ENCODE results near the gene GPR55.
A peak's percentile ranks its signal among the peaks of the same experiment; 100 is the strongest.

GPR55 gene

DNA sequence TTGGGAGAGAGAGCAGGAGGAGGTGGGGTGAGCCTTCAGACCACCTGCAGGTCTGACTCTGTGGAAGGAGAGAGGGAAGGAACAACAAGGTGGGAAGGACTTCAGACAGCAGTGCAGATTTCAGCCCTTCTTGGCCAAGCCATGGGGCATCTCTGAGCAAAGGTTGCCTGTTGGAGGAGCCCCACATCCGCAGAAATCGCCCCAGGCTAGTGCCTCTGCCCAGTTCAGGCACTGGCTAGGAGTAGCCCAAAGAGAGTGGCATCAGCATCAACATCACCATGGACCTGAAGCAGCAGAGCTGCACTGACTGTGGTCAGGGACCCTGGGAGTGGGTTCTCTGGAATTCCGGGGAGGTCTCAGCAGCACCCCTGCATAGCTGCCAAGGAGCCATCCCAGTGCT, 10.2 kb downstream of the GPR55 start:
- DNase-seq = no peak

DNA sequence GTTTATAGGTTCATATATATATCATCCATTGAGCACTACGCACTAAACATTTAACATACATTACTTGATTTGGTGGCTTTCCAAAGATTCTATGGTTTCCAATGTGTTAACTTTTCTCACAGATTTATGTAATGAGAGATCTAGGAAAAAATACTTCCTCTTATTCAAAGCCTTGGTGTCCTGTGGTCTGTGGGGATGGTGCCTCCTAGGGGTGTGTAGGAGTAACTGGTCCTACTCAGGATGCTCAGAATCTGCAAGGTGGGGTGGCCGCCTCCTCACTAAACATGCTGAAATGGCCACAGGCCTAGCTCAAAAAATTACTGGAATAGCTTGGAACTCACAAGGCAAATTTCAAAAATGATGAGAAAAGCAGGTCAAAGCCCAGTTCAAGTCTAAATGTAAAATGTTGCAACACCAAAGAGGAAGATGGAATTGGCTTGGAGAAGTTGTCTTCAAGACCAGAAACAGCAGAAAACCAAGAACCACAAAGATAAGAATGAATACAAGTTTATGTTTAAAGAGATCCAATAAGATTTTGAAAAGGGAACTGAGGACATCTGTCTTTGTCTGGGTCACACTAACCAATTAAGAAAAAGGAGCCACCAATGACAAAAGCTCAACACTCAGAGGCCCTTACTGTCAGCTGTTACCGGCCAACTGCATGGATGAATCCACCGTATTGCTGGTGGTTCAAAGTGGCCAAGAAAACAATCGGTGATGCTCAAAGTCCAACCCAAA, 11.5 kb downstream of the GPR55 start:
- DNase-seq = no peak

DNA sequence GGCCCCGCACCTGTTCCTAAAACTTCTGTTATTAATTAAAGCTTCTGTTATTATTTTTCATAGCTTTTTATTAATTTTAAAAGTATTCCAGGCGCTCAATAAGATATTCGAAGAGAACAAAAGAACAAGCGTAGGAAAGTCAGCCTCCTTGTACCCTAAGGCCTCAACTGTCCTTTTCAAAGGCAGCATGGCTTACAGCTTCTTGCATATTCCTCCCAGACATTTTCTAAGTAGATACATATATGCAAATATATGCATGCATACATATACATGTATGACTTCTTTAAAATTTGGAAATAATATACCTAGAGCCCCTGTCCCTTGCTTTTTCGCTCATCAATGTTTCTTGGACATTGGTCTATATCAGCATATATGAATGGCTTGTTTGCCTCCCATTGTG, 12.3 kb downstream of the GPR55 start:
- no peak for DNase-seq

DNA sequence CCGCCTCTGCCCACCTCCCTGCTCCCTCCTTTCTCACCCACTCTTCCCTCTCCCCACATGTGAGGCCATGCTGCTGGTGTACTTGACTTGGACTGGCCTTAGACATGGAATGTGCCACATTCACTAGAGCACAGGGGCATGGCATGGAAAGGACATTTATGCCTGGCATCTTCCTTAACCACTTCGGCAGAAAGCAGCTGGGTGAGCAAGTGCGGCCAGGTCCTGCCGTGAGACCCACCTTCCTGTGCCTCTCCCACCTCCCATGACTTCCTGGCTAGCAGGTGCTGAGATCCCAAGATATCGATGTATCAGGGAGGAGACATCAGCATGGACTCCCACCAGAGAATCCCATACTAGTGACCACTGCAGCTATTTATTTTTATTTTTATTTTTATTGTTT, 13.0 kb downstream of the GPR55 start:
- DNase-seq = no peak

DNA sequence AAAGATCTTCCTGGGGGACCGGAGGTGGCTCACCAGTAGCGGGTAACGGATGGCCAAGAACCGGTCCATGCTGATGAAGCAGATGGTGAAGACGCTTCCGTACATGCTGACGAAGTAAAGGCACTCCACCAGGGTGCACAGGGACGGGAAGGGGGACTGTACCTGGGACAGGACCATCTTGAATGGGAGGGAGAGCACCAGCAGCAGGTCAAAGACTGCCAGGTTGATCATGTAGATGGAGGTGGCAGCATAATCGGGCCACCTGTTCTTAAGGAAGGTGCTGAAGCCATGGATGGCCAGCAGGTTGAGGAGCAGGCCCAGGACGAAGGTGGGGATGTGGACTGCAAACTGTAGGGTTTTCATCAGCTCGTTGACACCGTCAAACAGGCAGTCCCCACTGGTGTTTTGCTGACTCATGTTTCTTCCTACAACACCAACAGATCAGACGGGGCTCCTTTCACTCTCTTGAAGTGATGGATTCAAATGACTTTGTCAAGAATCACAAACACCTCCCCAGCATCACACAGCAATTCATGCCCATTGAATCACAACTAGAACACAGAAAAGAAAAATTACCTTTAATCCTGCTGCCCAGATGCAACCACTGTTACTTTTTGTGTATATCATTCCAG, 14.4 kb downstream of the GPR55 start:
- DNase-seq = no peak

DNA sequence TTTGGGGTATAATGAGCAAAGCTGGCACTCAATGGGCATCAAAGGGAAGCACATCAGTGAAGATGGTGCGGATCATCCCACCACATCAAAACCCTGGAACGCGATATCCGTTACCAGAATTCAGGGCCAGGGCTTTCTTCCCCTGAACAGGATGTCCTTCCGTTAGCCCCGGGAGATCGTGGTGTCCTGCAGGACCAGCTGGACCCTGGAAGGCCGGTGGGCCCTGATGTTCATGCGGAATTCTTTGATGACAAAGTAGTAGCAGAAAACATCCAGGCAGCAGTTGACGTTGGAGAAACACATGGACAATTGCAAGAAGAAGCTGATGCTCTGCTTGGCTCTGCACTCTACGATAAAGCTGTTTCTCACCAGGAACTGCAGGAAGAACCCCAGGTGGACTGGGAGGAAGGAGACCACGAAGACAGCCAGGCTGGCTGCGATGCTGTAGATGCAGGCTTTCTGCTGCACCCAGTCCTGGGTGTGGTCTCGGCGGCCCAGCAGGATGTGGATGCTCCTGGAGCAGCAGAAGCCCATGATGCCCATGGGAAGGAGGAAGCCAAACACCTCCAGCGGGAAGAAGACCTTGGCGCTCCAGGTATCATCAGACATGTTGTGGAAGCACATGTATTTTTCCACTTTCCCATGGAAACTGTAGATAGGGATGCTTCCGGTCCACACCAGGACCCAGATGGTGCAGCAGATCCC, 15.0 kb downstream of the GPR55 start:
- no peak for DNase-seq

DNA sequence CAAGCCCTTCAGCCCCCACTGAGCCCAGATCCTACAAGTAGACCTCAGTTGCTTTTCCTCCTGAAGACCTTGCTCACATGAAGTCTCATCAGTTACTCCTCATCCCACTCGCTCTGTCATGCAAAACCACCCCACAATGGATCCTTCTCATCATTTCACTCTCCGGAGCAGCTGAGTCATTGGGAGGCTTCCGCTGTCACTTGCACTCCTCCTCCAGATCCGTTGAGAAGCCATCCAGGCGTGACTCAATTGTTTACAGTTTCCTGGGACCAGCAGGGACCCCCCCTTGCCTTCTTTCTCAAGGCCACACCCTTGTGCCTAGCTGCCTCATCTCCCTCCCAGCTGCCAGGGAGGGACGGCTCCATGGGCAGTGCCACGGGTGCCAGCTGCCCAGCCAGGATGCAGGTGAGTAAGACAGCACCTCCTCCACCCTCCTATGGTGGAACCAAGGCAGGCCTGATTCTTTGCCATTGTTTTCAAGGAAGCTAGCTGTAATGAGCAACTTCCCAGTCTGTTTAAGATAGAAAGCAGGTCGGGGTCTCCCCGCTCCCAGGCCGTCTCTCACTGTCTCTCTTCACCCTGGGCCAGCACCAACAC, 16.3 kb downstream of the GPR55 start:
- no peak for DNase-seq

DNA sequence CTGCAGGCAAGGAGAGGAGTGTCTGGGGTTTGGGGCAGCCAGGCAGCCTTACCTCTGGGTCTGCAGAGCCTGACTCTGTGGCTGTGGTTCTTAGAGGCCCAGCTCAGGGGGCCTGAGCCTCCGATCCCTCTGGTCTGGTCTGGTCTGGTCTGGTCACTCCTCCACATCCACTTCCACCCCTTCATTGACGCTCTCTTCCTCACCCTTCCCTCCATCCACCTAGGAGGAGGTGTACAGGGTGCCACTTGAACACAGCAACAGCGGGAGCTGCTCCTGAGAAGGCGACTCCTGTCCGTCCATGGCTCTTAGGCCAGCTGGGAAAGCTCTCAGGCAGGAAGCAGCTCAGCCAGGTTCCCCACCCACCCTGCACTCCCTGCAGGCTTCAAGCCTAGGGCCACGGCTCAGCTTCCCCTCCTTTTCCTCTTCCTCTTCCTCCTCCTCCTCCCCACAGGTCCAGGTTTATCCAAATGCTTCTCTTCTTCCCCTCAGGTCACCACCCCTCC, 16.9 kb downstream of the GPR55 start:
- no peak for DNase-seq

DNA sequence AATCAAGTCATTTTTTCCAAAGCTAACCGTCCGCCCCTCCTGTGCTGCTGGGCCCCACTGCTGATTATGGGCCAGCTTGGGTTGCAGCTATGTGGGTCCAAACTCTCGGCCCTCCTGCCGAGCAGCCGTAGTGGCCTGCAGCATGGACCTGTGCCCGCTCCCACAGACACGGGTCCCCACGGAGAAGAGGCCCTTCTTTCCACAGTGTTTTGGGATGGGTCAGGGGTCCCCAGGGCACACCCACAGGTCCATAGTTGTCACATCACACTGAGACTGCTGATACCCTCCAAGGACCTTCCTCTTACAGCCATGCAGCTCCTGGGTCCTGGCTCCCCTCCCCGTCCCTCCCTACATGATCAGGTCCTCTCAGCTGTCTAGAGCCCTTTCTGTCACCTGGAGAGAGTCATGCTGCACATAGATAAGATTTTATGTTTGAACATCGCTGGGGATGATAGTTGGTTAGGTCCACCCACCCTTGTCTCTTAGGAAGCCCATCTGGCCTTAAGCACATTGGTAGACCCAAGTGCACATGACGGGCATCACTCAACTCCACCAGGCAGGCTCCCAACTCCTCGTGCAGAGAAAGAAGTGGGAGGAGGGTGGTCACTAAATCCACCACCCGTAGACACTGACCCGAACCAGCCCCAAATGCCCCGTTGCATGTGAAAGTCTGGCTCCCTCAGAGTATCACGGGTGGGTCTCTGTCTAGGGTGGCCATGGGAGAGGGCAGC, 17.5 kb downstream of the GPR55 start:
- DNase-seq = no peak

DNA sequence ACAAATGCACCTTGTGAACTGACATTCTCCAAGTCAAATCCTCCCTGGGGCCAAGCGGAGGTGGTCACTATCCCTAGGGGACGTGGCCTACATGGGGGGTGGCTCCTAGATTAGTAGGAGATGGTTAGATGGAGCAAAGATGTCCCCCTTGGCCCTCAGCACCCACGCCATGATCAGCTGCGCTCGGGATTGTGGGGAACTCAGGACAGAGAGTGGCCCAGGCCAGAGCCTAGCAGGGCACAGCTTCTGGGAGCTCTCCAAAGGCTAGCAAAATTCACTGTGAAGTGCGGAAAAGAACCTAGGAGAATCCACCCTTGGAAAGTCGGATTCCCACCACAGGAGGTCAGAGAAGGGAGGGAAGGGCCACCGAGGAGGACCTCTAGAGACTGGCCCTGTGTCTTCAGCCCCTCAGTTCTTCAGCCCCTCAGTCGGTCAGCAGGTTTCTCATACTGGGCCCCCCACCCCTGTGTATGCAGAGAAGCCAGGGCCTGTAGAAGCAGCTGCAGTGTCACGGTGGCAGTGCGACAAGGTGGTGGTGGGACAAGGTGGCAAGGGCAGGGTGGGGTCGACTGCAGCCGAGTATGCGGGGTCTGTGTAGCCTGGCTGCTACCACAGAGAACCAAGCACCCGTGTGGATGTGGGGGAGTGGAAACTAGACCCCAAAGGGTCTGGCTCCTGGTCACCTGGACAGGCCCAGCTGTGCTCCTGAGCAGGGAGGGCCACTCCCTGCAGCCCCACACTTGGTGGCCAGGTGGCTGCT, 18.4 kb downstream of the GPR55 start:
- DNase-seq = no peak

DNA sequence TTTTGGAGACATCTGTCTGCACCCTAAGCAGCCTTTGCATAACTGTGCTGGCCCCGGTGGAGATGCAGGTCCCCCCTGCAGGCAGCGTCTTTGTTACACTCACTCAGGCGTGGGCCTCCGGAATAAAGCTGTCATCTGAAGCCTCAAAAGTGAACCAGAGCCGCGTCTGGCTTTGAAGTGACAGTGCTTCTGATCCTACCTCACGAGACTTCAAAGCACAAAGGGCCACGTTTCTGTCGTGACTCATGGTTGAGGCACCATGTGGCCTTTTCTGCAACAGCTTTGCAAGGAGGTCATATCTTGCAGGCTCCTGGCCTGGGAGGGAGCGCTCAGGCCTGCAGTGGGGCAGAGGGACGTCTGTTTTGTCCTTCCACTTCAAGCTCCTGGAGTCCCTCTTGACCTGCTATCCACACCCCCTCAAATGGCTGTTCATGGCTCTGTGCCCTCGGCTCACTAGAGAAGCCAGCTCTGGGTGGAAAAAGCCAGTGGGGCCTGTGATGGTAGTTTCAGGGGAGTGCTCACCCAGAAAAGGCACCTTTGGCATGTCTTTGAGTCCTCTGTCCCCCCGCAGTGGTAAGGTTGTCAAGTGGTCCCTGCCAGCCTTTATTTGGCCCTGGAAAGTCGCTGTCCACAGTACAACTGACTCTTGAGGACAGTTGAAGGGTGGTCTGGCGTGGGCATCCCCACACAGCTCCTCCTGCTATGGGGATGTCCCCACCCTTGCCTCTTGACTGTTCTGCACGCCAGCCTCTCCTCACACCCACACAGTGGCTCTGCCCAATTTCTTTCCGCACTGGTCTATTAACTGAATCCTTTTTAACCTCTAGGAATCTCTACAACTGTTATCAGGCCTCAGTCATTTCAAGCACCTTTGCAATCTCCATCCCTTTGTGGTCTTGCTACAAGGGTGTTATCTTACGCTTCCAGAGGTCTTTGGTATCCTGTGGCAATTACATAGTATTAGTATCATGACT, 19.3 kb downstream of the GPR55 start:
- DNase-seq = peak; percentile 51

DNA sequence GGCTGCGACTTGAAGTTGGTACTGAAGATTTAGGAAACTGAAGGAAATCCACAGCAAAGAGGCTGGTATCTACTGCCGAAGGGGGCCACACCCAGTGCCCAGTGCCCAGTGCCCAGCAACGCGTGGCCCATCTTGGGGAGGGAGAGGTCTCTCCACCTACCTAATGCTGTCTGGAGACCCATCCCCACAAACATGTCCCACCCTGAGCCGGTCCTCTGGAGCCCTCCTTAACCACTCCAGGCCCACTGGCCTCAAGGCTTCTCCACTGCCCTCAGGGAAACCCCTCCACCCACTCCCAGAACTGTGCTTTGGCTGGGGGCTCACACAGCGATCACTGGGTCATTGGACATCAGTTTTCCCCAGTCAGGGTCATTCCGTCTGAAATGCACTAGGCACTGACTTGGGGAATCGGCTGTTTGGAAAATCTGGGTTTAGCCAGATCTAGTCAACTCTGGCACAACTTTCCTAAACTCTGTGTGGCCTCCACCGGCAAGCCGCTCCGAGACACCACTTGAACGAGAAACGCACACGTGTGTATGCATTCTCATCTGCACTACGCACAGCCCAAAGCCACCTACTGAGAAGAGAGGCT, 20.1 kb downstream of the GPR55 start:
- DNase-seq = no peak

DNA sequence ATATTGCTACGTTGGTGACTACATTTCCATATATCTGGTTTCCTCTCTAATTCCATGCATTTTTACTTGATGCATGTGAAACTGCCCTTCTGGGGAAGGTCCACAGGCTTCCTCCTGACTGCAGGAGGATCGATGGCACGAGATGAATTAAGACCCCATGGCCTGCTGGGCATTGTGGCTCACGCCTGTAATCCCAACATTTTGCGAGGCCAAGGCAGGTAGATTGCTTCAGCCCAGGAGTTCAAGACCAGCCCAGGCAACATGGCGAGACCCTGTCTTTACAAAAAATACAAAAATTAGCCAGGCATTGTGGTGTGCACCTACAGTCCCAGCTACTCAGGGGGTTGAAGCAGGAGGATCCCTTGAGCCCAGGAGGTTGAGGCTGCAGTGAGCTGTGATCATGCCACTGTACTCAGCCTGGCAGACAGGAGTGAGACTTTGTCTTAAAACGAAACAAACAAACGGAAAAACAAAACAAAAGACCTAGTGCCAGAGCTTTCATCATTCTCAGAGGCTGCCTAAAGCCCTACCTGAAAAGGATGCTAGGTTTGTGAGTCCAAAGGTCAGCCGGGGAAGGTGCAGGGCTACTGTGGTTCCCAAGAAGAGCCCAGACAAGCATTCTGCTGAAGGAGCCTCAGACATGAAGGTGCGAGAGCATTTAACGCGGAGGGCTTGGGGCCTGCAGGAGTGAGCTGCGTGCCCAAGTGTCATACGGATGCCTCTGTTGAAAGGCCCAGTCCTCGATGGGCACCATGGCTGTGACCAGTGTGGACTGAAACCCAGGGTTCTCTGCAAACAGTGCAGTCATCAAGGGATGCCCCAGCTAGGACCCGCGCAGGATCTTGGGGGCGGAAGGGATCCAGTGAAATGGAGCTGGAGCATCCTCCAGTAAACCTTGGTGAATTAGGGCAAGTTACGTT, 21.6 kb downstream of the GPR55 start:
- no peak for DNase-seq

DNA sequence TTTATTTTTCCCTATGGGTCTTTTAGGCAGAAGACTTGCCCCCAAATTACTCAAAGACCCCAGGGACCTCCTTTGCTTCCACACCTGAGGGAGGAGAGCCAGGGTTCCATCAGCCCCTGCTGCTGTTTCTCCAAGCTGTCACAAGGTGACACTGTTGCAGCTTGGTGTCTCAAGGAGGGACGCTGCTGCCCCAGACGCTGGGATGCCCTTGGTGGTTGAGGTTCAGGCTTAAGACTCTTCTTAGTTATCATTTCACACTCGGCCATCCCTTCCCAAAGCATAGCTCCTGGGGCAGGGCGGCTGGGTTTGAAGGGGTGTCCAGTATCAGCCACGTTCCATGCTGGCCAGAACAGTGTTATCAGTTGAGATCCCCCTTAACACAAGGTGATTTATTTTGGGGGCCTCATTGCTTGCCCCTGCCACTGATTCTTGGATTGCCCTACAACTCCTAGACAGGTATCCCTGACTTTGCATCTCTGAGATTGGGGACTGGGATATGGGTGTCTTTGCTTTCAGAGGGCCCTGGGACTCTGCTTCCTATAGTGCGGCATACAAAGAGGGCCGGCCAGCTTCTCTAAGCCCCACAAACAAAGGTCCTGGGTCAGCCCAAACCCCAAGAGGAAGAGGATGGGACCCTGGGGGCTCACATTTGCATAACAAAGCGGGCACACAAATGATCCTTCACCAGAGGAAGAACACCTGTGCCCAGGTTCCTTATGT, 22.7 kb downstream of the GPR55 start:
- DNase-seq = peak; percentile 23

DNA sequence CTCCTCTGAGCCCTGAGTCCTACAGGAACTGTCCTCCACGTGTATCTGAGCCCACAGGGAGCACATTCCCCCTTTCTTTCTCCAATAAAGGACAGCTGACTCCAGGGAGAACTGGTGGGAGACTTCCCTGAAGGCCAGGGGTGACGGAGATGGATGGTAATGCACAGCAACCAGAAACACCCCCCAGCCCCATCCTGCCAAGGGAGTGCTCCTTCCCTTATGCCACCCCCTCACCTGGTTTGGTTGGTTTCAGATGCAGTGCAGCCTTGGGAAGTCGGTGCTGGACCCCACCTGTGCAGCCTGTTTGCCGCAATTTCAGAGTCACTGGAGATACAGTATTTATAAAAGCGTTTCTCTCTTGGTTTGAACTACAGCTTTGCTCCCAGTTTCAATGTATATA, 24.0 kb downstream of the GPR55 start:
- DNase-seq = no peak

DNA sequence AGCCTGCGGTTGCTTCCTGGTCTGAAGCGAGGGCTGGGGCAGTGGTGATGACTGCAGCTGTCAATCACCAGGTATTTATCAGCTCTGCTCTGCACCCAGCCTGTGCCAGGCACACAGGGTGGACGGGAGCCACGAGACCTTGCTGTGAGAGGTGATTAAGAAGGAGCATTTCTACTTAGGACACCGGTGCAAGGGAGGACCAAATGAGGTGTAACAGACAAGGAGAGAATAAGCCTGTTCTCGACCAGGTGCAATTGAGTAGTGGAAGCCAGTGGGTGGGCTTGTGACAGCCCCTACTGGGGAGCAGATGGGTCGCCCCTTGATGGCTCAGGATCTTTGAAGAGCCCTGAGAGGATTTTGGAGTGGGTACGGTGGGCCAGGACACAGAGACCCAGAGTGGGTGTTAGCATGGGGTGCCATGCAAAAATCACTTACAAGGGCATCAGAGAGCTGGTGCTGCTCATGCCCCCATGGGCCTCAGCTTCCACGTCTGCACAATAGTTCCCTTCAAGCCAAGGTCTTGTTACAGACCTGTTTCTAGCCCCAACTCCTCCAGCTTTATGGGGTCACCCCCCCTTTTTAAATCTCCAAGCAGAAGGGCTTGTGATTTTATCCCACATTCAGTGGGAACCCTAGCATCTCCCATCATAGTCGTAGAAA, 24.6 kb downstream of the GPR55 start:
- no peak for DNase-seq

DNA sequence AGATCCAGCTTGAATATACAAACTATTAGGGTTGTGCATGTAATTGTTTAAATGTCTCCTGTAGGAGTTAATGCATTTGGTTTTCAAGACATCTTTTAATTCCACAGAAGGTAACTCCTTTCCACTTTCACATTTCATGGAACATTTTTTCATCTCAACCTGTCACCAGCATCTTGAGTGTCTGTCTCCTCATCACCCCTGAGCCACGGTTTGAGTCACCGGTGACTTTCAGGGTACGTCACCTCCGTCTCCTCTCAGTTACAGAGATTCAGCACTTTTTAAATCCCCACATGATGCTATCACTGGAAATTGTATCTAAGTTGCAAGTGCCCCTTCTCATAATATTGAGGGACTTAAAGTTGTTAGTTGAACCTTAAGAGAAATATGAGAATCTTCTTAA, 25.3 kb downstream of the GPR55 start:
- no peak for DNase-seq

DNA sequence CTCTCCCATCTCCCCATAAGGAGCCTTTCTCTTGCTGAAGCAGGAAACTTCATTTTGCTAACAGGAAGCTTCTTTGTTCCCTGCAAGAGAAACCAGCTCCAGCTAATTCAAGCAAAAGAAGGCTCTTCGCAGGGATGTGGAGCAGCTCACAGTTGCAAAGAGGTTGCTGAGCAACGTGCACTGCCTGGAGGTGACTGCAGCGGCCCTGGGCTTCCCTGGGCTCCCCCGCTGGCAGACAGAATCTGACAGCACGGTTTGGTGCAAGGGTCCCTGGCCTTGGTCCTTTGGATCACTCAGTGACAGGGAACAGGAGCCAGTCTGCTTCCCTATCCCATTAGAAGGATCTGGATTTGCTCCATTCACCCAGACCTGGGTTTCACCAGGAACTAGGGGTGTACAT, 25.8 kb downstream of the GPR55 start:
- no peak for DNase-seq

Data from activated effector memory CD4-positive, alpha-beta T cell treated with Interleukin-2 at 50 U/mL for 16 hours (primary cell).